OCI-LY3 (cell line): ENCODE results near the gene PLSCR4.

Experiments used
- H2AFZ ChIP-seq: fragments of 200-600, 300-600 bp; shearing (Covaris generic); 2 replicates; pipeline ENCODE4 v1.6.0; 2014; ENCODE audit warnings: antibody characterized with exemption, low read depth, low read length
- H3K27ac ChIP-seq: fragments of 200-600, 300-600 bp; sonication (generic); 2 replicates; pipeline ENCODE4 v1.5.1; 2014; ENCODE audit warnings: mild to moderate bottlenecking, low read length, moderate library complexity, mixed read lengths
- H3K27me3 ChIP-seq: fragments of 200-600, 300-600 bp; sonication (generic); 2 replicates; pipeline ENCODE4 v1.6.1; 2014; ENCODE audit warnings: low read depth, low read length, mixed read lengths
- H3K36me3 ChIP-seq: fragments of 200-600, 300-600 bp; sonication (generic); replicated peaks from 2 replicates; pipeline ENCODE3; 2014; ENCODE audit warnings: low read depth, low read length, mixed read lengths
- H3K4me1 ChIP-seq: fragments of 300-600, 200-600 bp; sonication (generic); 2 replicates; pipeline ENCODE4 v1.6.1; 2014; ENCODE audit warnings: low read length, mixed read lengths
- H3K4me2 ChIP-seq: fragments of 200-600, 300-600 bp; sonication (generic); 2 replicates; pipeline ENCODE4 v1.6.1; 2014; ENCODE audit warnings: low read length, mixed read lengths
- H3K4me3 ChIP-seq: fragments of 300-600, 200-600 bp; sonication (generic); 2 replicates; pipeline ENCODE4 v1.5.1; 2014; ENCODE audit warnings: antibody characterized with exemption, mild to moderate bottlenecking, low read length, moderate library complexity
- H3K79me2 ChIP-seq: fragments of 300-600, 200-600 bp; shearing (Covaris generic); 2 replicates; pipeline ENCODE4 v1.6.1; 2014; ENCODE audit warnings: mild to moderate bottlenecking, low read length, mixed read lengths
- H3K9ac ChIP-seq: fragments of 300-600, 200-600 bp; shearing (Covaris generic); 2 replicates; pipeline ENCODE4 v1.6.0; 2014; ENCODE audit warnings: mild to moderate bottlenecking, low read length, moderate library complexity
- H3K9me3 ChIP-seq: fragments of 200-600, 300-600 bp; shearing (Covaris generic); 2 replicates; pipeline ENCODE4 v1.6.1; 2014; ENCODE audit warnings: low read length, mixed read lengths; ENCODE audit not compliant: insufficient read depth
- H4K20me1 ChIP-seq: fragments of 200-600, 300-600 bp; sonication (generic); 2 replicates; pipeline ENCODE4 v1.6.1; 2016; ENCODE audit warnings: low read length, mixed read lengths; ENCODE audit not compliant: insufficient read depth
- CTCF ChIP-seq: fragments of 200-600, 300-600 bp; sonication (generic); IDR thresholded peaks from 2 replicates; pipeline ENCODE4 v1.5.1; 2014; ENCODE audit warnings: antibody characterized with exemption, low read length, low read depth
- EZH2phosphoT487 ChIP-seq: fragments of 200-600 bp; shearing (Covaris generic); IDR thresholded peaks from 2 replicates; pipeline ENCODE4 v1.6.1; 2018; ENCODE audit warnings: antibody characterized with exemption, mixed run types, low read depth

The PLSCR4 gene

DNA sequence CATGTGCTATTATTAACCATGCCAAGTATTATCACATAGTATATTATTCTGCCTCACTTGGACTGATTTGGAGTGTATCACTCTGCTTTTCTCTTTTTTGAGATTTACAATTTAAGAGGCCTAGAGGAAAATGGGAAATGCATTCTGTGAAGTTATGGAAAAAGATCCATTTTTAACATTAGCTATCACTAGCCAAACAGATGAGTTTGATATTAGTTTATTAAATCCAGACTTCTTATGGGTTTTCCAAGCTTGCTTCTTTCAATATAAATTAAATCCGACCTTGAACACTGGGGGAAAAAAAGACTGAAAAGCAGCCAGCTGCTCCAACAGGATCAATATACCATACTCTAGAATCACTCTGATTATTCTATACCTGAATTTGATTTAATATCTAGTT is 59.9 kb downstream of the PLSCR4 start:
- Histone ChIP-seq H3K27me3 (no peaks in the 10 kb centered on the region), H3K9me3 (no peaks in the 10 kb centered on the region), H3K79me2 (no peaks in the 10 kb centered on the region), H3K27ac (no peak overlapping the region), H3K9ac (no peak overlapping the region), H4K20me1 (no peaks in the 10 kb centered on the region), H3K36me3 (no peaks in the 10 kb centered on the region), H3K4me3 (no peak overlapping the region), H3K4me2 (no peak overlapping the region), H3K4me1 (no peaks in the 10 kb centered on the region), H2AFZ (no peak overlapping the region)
- TF ChIP-seq EZH2phosphoT487 (no peak), CTCF (no peak)

GRCh38 chr3:146189519-146190173 is 61.3 kb downstream of the PLSCR4 start:
- H3K4me3 ChIP-seq, result peak overlapping the region; percentile 59
- no peak overlapping the region for H3K27ac ChIP-seq
- no peaks in the 10 kb centered on the region for H3K4me1 ChIP-seq
- no peak overlapping the region for H3K9ac ChIP-seq
- no peaks in the 10 kb centered on the region for H4K20me1 ChIP-seq
- no peaks in the 10 kb centered on the region for H3K9me3 ChIP-seq
- H2AFZ ChIP-seq, result peak overlapping the region; percentile 71; the same call in 1 of the 2 replicates
- H3K79me2 ChIP-seq, result no peaks in the 10 kb centered on the region
- H3K36me3 ChIP-seq, result no peaks in the 10 kb centered on the region
- peak; percentile 78 for TF ChIP-seq CTCF
- no peak for TF ChIP-seq EZH2phosphoT487
- H3K27me3 ChIP-seq, result no peaks in the 10 kb centered on the region
- H3K4me2 ChIP-seq, result peak overlapping the region; percentile 72

- TF ChIP-seq EZH2phosphoT487, result no peak
- peak; percentile 75 for TF ChIP-seq CTCF
- H3K4me3 ChIP-seq, result no peak overlapping the region
- H3K36me3 ChIP-seq, result no peaks in the 10 kb centered on the region
- no peaks in the 10 kb centered on the region for H4K20me1 ChIP-seq
- H3K9me3 ChIP-seq, result no peaks in the 10 kb centered on the region
- no peak overlapping the region for H3K9ac ChIP-seq
- no peaks in the 10 kb centered on the region for H3K27me3 ChIP-seq
- no peaks in the 10 kb centered on the region for H3K79me2 ChIP-seq
- no peak overlapping the region for H2AFZ ChIP-seq
- no peaks in the 10 kb centered on the region for H3K4me1 ChIP-seq
- H3K27ac ChIP-seq, result no peak overlapping the region
- H3K4me2 ChIP-seq, result 0 out of 2 replicates have a peak overlapping the region, but pooled peaks have one; percentile 2
Measured at GRCh38 chr3:146187334-146187950, 63.5 kb downstream of the PLSCR4 start.

- Histone ChIP-seq H3K36me3 (no peaks in the 10 kb centered on the region), H3K4me2 (no peak overlapping the region), H3K27ac (no peak overlapping the region), H3K9me3 (no peaks in the 10 kb centered on the region), H3K79me2 (no peaks in the 10 kb centered on the region), H3K4me3 (no peak overlapping the region), H3K27me3 (no peaks in the 10 kb centered on the region), H4K20me1 (no peaks in the 10 kb centered on the region), H3K4me1 (no peaks in the 10 kb centered on the region), H2AFZ (no peak overlapping the region), H3K9ac (no peak overlapping the region)
- TF ChIP-seq EZH2phosphoT487 (no peak), CTCF (no peak)
Measured at GRCh38 chr3:146184241-146185015, 66.5 kb downstream of the PLSCR4 start.
